Smooth muscle cell (in vitro differentiated cells): ENCODE measurements around the gene CEP128. TPM values are rescaled to one million over a fixed set of nuclear protein-coding genes. Genes with fewer than 3 reads are reported as not detected.

ENCODE experiments used
- DNase-seq: peaks from one replicate; lab custom pipeline; 2025; ENCODE audit not compliant: unreplicated experiment; lab: John Stamatoyannopoulos, UW
- H2AFZ ChIP-seq: fragments of 200-600 bp; sonication (generic); 2 replicates; pipeline ENCODE4 v1.6.0; 2016; ENCODE audit warnings: antibody characterized with exemption, low read depth, mild to moderate bottlenecking
- H3F3A ChIP-seq: fragments of 200-600 bp; sonication (generic); 2 replicates; pipeline ENCODE4 v1.6.0; 2017; ENCODE audit warnings: antibody characterized with exemption, low read depth
- H3K27ac ChIP-seq: fragments of 200-600 bp; sonication (generic); 2 replicates; pipeline ENCODE4 v1.5.1; 2016; ENCODE audit warnings: low read depth, mild to moderate bottlenecking
- H3K27me3 ChIP-seq: fragments of 200-600 bp; sonication (generic); 2 replicates; pipeline ENCODE4 v1.6.1; 2016; ENCODE audit warnings: low read depth, mild to moderate bottlenecking
- H3K36me3 ChIP-seq: fragments of 200-600 bp; sonication (generic); 2 replicates; pipeline ENCODE4 v1.5.1; 2016; ENCODE audit warnings: low read depth
- H3K4me1 ChIP-seq: fragments of 200-600 bp; sonication (generic); 2 replicates; pipeline ENCODE4 v1.5.1; 2016; ENCODE audit warnings: low read depth
- H3K4me2 ChIP-seq: fragments of 200-600 bp; sonication (generic); 2 replicates; pipeline ENCODE4 v1.6.0; 2016; ENCODE audit warnings: mild to moderate bottlenecking
- H3K4me3 ChIP-seq: fragments of 200-600 bp; sonication (generic); 2 replicates; pipeline ENCODE4 v1.5.1; 2016; ENCODE audit warnings: mild to moderate bottlenecking
- H3K79me2 ChIP-seq: fragments of 200-600 bp; sonication (generic); 2 replicates; pipeline ENCODE4 v1.6.0; 2016; ENCODE audit warnings: low read depth, mild to moderate bottlenecking
- H3K9ac ChIP-seq: fragments of 200-600 bp; sonication (generic); 2 replicates; pipeline ENCODE4 v1.6.0; 2016; ENCODE audit warnings: low read depth
- H3K9me3 ChIP-seq: fragments of 200-600 bp; sonication (generic); replicated peaks from 2 replicates; pipeline ENCODE4 v1.5.1; 2016; ENCODE audit warnings: low read depth
- H4K20me1 ChIP-seq: fragments of 200-600 bp; sonication (generic); 2 replicates; pipeline ENCODE4 v1.6.0; 2016; ENCODE audit warnings: low read depth
- WGBS: methylation state at CpG from one replicate; pipeline ENCODE4 v1.1.7; 2016; ENCODE audit warnings: low lambda C conversion rate; 5-methylcytosine and 5-hydroxymethylcytosine counted together
- polyA plus RNA-seq: library from polyadenylated mRNA; unstranded; fragments of >200 nt; fragmentation: Nextera tagmentation; extraction: Ambion mirVana; gene quantifications from 2 replicates; pipeline ENCODE4 v1.2.1, GENCODE V29; 2016
- total RNA-seq: library from RNA; depleted of rRNA; stranded (reverse); fragments of >200 nt; gene quantifications from 2 replicates; pipeline ENCODE4 v1.2.3, GENCODE V29; 2014
- TF ChIP-seq, protein P1 (sequence below): fragments of 200-600 bp; sonication (generic); IDR thresholded peaks from 2 replicates; pipeline ENCODE4 v1.5.1; 2017; ENCODE audit warnings: borderline replicate concordance, mild to moderate bottlenecking, antibody characterized with exemption; ENCODE audit not compliant: insufficient read depth, poor library complexity, severe bottlenecking

Gene CEP128
- total and polyA plus RNA-seq, 2 experiments from 2014 or later = 2.7 to 4.4 TPM

GRCh38 chr14:80930836-80931389 is 10.6 kb downstream of the CEP128 start:
- WGBS = 71% methylated on average over 8 of the region's 8 CpGs
- no peak for DNase-seq
- H3K4me3 ChIP-seq = no peak overlapping the region

GRCh38 chr14:80930095-80930494 is 11.4 kb downstream of the CEP128 start:
- Histone ChIP-seq H3K27ac (no peak overlapping the region), H3K4me3 (no peak overlapping the region), H4K20me1 (no peaks in the 10 kb centered on the region), H2AFZ (no peak overlapping the region), H3K9me3 (no peaks in the 10 kb centered on the region), H3K9ac (no peak overlapping the region), H3F3A (no peaks in the 10 kb centered on the region), H3K4me2 (no peak overlapping the region), H3K36me3 (no peaks in the 10 kb centered on the region), H3K4me1 (no peaks in the 10 kb centered on the region), H3K27me3 (no peaks in the 10 kb centered on the region), H3K79me2 (no peaks in the 10 kb centered on the region)
- DNase-seq = no peak
- TF ChIP-seq, protein P1, sequence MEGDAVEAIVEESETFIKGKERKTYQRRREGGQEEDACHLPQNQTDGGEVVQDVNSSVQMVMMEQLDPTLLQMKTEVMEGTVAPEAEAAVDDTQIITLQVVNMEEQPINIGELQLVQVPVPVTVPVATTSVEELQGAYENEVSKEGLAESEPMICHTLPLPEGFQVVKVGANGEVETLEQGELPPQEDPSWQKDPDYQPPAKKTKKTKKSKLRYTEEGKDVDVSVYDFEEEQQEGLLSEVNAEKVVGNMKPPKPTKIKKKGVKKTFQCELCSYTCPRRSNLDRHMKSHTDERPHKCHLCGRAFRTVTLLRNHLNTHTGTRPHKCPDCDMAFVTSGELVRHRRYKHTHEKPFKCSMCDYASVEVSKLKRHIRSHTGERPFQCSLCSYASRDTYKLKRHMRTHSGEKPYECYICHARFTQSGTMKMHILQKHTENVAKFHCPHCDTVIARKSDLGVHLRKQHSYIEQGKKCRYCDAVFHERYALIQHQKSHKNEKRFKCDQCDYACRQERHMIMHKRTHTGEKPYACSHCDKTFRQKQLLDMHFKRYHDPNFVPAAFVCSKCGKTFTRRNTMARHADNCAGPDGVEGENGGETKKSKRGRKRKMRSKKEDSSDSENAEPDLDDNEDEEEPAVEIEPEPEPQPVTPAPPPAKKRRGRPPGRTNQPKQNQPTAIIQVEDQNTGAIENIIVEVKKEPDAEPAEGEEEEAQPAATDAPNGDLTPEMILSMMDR = no peak
- WGBS = 87% methylated on average over 5 of the region's 5 CpGs

More at GRCh38 chr14:80930836-80931389, 10.6 kb downstream of the CEP128 start:
- Histone ChIP-seq H3K9me3 (no peaks in the 10 kb centered on the region), H3K27ac (no peak overlapping the region), H3K36me3 (no peaks in the 10 kb centered on the region), H2AFZ (no peak overlapping the region), H3K27me3 (no peaks in the 10 kb centered on the region), H3K9ac (no peak overlapping the region), H3K4me1 (no peaks in the 10 kb centered on the region), H3K4me2 (no peak overlapping the region), H4K20me1 (no peaks in the 10 kb centered on the region), H3F3A (no peaks in the 10 kb centered on the region), H3K79me2 (no peaks in the 10 kb centered on the region)
- TF ChIP-seq, protein P1 = no peak

DNA sequence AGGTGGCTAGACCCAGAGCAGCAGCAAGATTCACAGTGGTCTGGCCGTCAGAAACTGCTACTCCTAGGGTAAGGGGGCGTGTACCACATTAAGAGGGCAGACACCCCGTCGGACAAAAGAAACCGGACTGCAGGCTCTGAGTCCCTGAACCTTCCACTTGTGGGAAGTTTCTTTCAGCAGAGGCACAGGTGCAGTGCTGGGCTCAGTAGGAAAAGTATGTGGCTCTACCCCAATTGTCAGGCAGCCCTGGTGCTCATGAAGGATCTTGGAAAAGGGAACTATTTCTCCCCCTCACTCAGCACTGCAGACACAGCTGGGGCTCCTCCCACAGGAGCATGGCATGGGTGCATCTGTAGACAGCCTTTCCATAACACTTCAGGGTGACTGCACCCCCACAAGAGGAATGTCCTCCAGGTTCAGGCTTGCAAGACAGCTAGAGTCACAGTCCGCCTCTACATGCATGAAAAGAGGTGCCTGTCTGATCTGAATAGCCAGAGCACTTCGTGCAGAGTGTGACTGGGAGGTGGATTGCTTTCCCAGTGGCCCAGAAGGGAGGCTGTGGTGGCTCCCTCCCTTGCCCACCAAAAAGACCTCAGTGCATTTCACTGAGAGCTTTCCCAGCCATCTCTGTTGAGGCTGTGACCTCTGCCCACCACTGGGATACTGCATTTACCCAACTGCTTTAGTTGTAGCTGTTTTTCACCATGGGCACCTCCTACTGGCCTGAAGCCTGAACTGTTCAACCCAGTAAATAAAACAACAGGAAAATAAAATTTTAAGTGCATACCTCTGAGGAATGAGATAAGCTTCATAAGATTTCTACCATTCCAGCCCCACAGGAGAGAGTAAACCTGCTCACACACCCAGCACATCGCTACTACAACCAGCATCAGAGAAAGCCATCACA is 14.2 kb downstream of the CEP128 start:
- no peak overlapping the region for H3K9ac ChIP-seq
- H2AFZ ChIP-seq = no peak overlapping the region
- TF ChIP-seq, protein P1 = no peak
- H3F3A ChIP-seq = no peaks in the 10 kb centered on the region
- H3K9me3 ChIP-seq = no peaks in the 10 kb centered on the region
- WGBS = 93% methylated on average over 8 of the region's 8 CpGs
- no peaks in the 10 kb centered on the region for H3K79me2 ChIP-seq
- H3K4me2 ChIP-seq = no peak overlapping the region
- no peaks in the 10 kb centered on the region for H3K27me3 ChIP-seq
- no peak overlapping the region for H3K4me3 ChIP-seq
- DNase-seq = no peak
- H3K36me3 ChIP-seq = no peaks in the 10 kb centered on the region
- no peaks in the 10 kb centered on the region for H3K4me1 ChIP-seq
- no peaks in the 10 kb centered on the region for H4K20me1 ChIP-seq
- no peak overlapping the region for H3K27ac ChIP-seq
